Ishikawa (cell line): ENCODE data around the gene YPEL2.

ENCODE experiments used
- CEBPB ChIP-seq: IDR thresholded peaks from 2 replicates; pipeline ENCODE4 v1.6.1; 2012
- CREB1 ChIP-seq: IDR thresholded peaks from 2 replicates; pipeline ENCODE4 v1.6.1; 2012; ENCODE audit warnings: low read depth
- EGR1 ChIP-seq: IDR thresholded peaks from 2 replicates; pipeline ENCODE4 v1.6.1; 2012
- EP300 ChIP-seq: IDR thresholded peaks from 2 replicates; pipeline ENCODE4 v1.6.1; 2012; ENCODE audit warnings: borderline replicate concordance
- FOXM1 ChIP-seq: IDR thresholded peaks from 2 replicates; pipeline ENCODE4 v1.6.1; 2012; ENCODE audit warnings: low read depth, borderline replicate concordance
- MAX ChIP-seq: IDR thresholded peaks from 2 replicates; pipeline ENCODE4 v1.6.1; 2012
- NFIC ChIP-seq: IDR thresholded peaks from 2 replicates; pipeline ENCODE4 v1.6.1; 2012
- RAD21 ChIP-seq: IDR thresholded peaks from 2 replicates; pipeline ENCODE4 v1.6.1; 2012; ENCODE audit warnings: low read depth
- REST ChIP-seq: IDR thresholded peaks from 2 replicates; pipeline ENCODE4 v1.6.1; 2012; ENCODE audit warnings: low read depth, mild to moderate bottlenecking
- TAF1 ChIP-seq: IDR thresholded peaks from 2 replicates; pipeline ENCODE4 v1.6.1; 2012; ENCODE audit warnings: low read depth, mild to moderate bottlenecking
- TCF12 ChIP-seq: IDR thresholded peaks from 2 replicates; pipeline ENCODE4 v1.6.1; 2012; ENCODE audit warnings: low read depth
- TEAD4 ChIP-seq: IDR thresholded peaks from 2 replicates; pipeline ENCODE4 v1.6.1; 2012
- USF1 ChIP-seq: IDR thresholded peaks from 2 replicates; pipeline ENCODE4 v1.6.1; 2012
- YY1 ChIP-seq: IDR thresholded peaks from 2 replicates; pipeline ENCODE4 v1.6.1; 2012; ENCODE audit warnings: low read depth
- ZBTB7A ChIP-seq: IDR thresholded peaks from 2 replicates; pipeline ENCODE4 v1.6.1; 2012; ENCODE audit warnings: low read depth

The YPEL2 gene

GRCh38 chr17:59366773-59367656 lies 35.6 kb downstream of the YPEL2 start:
- TF ChIP-seq EP300 = no peak
- TF ChIP-seq CEBPB = no peak
- TF ChIP-seq NFIC = no peak
- no peak for TF ChIP-seq FOXM1
- TF ChIP-seq REST = no peak
- no peak for TF ChIP-seq TEAD4
- no peak for TF ChIP-seq USF1
- no peak for TF ChIP-seq TCF12
- no peak for TF ChIP-seq YY1
- no peak for TF ChIP-seq CREB1
- no peak for TF ChIP-seq ZBTB7A
- no peak for TF ChIP-seq EGR1
- TF ChIP-seq MAX = no peak
- TF ChIP-seq TAF1 = no peak
- TF ChIP-seq RAD21 = no peak

GRCh38 chr17:59367657-59368045 lies 36.2 kb downstream of the YPEL2 start:
- no peak for TF ChIP-seq ZBTB7A
- TF ChIP-seq USF1 = no peak
- no peak for TF ChIP-seq RAD21
- TF ChIP-seq NFIC = no peak
- TF ChIP-seq YY1 = no peak
- no peak for TF ChIP-seq FOXM1
- TF ChIP-seq CREB1 = no peak
- TF ChIP-seq EGR1 = no peak
- TF ChIP-seq CEBPB = no peak
- TF ChIP-seq TCF12 = no peak

- TF ChIP-seq NFIC (no peak), MAX (no peak), USF1 (no peak), RAD21 (no peak), EP300 (no peak), FOXM1 (no peak), CREB1 (no peak), ZBTB7A (no peak), YY1 (no peak), TEAD4 (no peak), TAF1 (no peak), EGR1 (no peak), REST (no peak), TCF12 (no peak), CEBPB (no peak)
These were observed 36.9 kb downstream of the YPEL2 start for GRCh38 chr17:59368218-59368857.

GRCh38 chr17:59369031-59369975 lies 37.8 kb downstream of the YPEL2 start:
- TF ChIP-seq YY1 = no peak
- TF ChIP-seq FOXM1 = no peak
- no peak for TF ChIP-seq ZBTB7A
- no peak for TF ChIP-seq EGR1
- no peak for TF ChIP-seq EP300
- TF ChIP-seq RAD21 = no peak
- no peak for TF ChIP-seq TCF12
- TF ChIP-seq NFIC = no peak
- TF ChIP-seq CEBPB = no peak
- TF ChIP-seq REST = no peak
- TF ChIP-seq MAX = no peak
- TF ChIP-seq USF1 = no peak
- no peak for TF ChIP-seq CREB1
- TF ChIP-seq TEAD4 = no peak
- no peak for TF ChIP-seq TAF1
